ENCODE results near the gene STPG3.

Gene STPG3

DNA sequence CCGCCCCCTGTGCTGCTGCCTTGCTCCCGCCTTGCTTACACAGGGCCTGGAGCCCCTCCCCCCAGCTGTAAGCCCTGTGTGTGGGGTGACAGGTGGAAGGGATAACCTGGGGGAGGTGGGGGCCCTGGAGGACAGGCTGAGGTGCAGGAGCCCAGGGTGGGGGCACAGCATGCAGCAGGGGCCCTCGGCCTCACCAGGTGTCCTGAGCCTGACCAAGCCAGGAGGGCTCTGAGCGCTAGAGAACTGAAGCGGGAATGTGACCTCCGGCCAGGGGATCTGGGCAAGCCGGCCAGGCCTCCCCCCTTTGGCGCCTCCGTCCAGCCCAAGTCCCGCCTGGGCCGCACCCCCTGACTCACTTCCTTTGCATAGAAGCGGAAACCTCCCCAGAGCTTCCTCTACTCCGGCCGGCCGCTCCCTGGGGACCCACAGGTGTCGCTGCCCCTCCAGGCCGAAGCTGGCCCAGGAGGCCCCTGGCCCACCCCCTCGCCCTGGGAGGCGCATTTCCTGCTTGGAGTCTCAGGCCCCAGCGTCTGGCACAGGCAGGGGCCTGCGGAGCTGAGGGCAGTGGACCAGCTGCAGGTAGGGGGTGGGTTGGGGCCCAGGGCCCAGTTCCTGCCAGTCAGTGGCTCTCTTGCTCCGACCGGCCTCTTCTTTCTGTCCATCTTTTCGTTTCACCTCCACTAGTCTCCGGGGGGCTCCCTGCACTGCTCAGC lies 26.4 kb downstream of the STPG3 start, which contains the start of gene TOR4A:
TSS of gene TOR4A (plus strand) at position 398 of the 713 bp plus-strand sequence. CDS start 964 bp downstream, outside the sequence.
- peak within 1 kb of the TSS; percentile 27; the same call in 1 of the 2 replicates for H3K27ac ChIP-seq
- TF ChIP-seq, protein P1, sequence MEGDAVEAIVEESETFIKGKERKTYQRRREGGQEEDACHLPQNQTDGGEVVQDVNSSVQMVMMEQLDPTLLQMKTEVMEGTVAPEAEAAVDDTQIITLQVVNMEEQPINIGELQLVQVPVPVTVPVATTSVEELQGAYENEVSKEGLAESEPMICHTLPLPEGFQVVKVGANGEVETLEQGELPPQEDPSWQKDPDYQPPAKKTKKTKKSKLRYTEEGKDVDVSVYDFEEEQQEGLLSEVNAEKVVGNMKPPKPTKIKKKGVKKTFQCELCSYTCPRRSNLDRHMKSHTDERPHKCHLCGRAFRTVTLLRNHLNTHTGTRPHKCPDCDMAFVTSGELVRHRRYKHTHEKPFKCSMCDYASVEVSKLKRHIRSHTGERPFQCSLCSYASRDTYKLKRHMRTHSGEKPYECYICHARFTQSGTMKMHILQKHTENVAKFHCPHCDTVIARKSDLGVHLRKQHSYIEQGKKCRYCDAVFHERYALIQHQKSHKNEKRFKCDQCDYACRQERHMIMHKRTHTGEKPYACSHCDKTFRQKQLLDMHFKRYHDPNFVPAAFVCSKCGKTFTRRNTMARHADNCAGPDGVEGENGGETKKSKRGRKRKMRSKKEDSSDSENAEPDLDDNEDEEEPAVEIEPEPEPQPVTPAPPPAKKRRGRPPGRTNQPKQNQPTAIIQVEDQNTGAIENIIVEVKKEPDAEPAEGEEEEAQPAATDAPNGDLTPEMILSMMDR (IDR thresholded peaks at IDR 0.05) = no peak
- TF ChIP-seq ZFX (IDR thresholded peaks at IDR 0.05; ENCODE audit: borderline replicate concordance) = no peak

GRCh38 chr9:137278061-137278701 lies 27.1 kb downstream of the STPG3 start:
- H3K27ac ChIP-seq = no peak overlapping the region
- no peak for TF ChIP-seq ZFX (IDR thresholded peaks at IDR 0.05; ENCODE audit: borderline replicate concordance)
- TF ChIP-seq, protein P1 (IDR thresholded peaks at IDR 0.05) = no peak

DNA sequence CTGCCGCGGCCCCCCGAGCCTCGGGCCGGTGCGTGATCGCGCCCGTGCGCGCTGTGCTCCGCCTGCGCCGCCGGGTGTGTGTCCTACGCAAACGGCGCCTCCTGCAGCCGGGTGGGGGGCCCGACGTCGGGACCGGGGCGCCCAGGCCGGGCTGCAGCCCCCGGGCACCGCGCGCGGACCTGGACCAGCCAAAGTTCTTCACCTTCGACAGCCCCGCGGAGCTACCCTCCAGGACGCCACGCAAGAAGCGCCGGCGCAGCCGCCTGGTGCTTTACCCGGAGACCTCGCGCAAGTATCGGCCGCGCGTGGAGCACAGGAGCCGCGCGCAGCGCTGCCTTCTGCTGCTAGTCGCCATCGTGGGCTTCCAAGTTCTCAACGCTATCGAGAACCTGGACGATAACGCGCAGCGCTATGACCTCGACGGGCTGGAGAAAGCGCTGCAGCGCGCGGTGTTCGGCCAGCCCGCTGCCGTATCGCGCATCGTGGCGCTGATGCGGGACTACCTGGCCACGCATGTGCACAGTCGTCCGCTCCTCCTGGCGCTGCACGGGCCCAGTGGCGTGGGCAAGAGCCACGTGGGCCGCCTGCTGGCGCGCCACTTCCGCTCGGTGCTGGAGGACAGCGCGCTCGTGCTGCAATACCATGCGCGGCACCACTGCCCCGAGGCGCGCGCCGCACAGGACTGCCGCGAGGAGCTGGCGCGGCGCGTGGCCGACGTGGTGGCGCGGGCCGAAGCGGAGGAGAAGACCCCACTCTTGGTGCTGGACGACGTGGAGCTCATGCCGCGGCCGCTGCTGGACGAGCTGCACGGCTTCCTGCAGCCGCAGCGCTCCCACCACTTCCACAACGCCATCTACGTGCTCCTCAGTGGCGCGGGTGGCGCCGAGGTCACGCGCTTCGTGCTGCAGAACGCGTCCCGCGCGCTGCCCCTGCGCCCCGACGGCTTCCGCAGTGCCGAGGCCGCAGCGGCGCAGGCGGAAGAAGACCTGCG lies 27.9 kb downstream of the STPG3 start:
- no peak overlapping the region for H3K27ac ChIP-seq
- no peak for TF ChIP-seq ZFX (IDR thresholded peaks at IDR 0.05; ENCODE audit: borderline replicate concordance)
- TF ChIP-seq, protein P1 (IDR thresholded peaks at IDR 0.05) = no peak

GRCh38 chr9:137279741-137280473 lies 28.8 kb downstream of the STPG3 start:
- TF ChIP-seq, protein P1 (IDR thresholded peaks at IDR 0.05) = no peak

DNA sequence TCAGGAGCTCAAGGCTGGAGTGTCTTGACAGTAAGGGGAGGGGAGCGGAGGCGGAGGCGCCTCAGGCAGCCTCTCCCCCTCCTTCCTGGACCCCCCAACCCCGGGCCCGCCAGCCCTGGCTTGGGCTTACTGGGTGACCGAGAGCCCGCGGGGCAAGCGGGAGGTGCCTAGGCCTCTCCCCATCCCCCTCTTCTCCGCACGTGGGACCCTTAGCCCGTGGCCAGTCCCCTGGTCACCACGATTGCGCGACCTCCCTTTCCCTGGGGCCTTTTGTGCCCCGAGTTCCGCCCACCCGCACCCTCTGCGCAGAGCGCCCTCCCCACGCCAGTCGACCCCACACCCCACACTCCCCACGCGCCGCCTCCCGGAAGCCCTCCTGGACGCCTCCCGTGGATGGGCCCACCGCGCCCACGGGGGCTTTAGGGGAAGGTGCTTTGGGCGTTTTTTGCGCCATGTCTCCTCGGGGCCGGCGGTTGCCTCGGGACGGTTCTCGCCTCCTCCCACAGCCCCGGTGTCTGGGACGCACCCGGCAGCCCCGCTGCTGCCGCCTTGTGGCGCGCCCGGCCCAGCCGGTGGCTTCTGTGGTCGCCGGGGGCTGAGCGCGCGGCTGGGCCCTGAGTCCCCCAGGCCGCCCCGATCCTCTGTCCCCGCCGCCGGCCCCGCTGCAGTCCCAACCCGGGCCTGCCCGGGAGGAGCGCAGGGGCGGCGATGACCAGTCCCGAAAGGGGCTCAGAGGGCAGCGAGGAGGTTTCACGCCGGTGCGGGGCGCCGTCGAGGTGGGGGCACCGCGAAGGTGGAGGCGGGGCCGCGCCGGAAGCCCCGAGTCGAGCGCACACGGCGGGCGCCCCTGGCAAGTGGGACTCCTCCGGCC lies 29.6 kb downstream of the STPG3 start:
- H3K27ac ChIP-seq = no peak overlapping the region
- TF ChIP-seq, protein P1 (IDR thresholded peaks at IDR 0.05) = peak; percentile 74
- TF ChIP-seq ZFX (IDR thresholded peaks at IDR 0.05; ENCODE audit: borderline replicate concordance) = no peak

More at GRCh38 chr9:137279741-137280473, 28.8 kb downstream of the STPG3 start:
- no peak overlapping the region for H3K27ac ChIP-seq
